Astrocyte of the spinal cord (primary cell): Measurements from ENCODE around the gene ARHGEF19.

Source experiments
- DNase-seq: peaks from one replicate; pipeline ENCODE4 v3.0.0; 2011; ENCODE audit warnings: low read depth, low spot score
- H3K4me3 ChIP-seq: 2 replicates; pipeline ENCODE4 v1.5.1; 2011; ENCODE audit warnings: low read depth, mild to moderate bottlenecking, low read length, moderate library complexity
- CTCF ChIP-seq: IDR thresholded peaks from 2 replicates; pipeline ENCODE4 v1.5.1; 2012; ENCODE audit warnings: low read depth, mild to moderate bottlenecking, low read length, inconsistent platforms
- in situ Hi-C: cut with HindIII; loops from 2 replicates; pipeline ENCODE4 v1.10.0; 2017; ENCODE audit warnings: low sequenced_read_pairs

ARHGEF19 gene

GRCh38 chr1:16158993-16159831 lies 53.2 kb downstream of the ARHGEF19 start:
- in situ Hi-C loops: no loop called here
- TF ChIP-seq CTCF: no peak
- H3K4me3 ChIP-seq: no peak overlapping the region
- no peak for DNase-seq

GRCh38 chr1:16158025-16158424 lies 54.4 kb downstream of the ARHGEF19 start:
- no peak overlapping the region for H3K4me3 ChIP-seq
- no peak for DNase-seq
- TF ChIP-seq CTCF: no peak
- in situ Hi-C loops: no loop called here

- in situ Hi-C loops: no loop called here
- no peak for TF ChIP-seq CTCF
- H3K4me3 ChIP-seq: no peak overlapping the region
- DNase-seq: no peak
These were observed 55.5 kb downstream of the ARHGEF19 start for GRCh38 chr1:16156848-16157495.

- peak; percentile 89 for DNase-seq
- in situ Hi-C loops: no loop called here
- no peak for TF ChIP-seq CTCF
- peak within 1 kb of the TSS; percentile 90 for H3K4me3 ChIP-seq
These were observed 56.7 kb downstream of the ARHGEF19 start, which contains the start of gene EPHA2 for GRCh38 chr1:16155537-16156410. EPHA2 (minus strand) TSS chr1:16156069; CDS start chr1:16155932, 137 bp downstream.

- DNase-seq: no peak
- H3K4me3 ChIP-seq: peak overlapping the region; percentile 90
- in situ Hi-C loops: no loop called here
- no peak for TF ChIP-seq CTCF
These were observed 58.3 kb downstream of the ARHGEF19 start for GRCh38 chr1:16153999-16154673.
